HG02943 (cell line): ENCODE measurements around the gene KLHL12.
"Not testable (repeated sequence)": the region's sequence is repeated elsewhere in the genome, so short reads cannot be mapped to it uniquely, and the experiment has no call there.

Experiments
- ATAC-seq: cut with Tn5 transposase; IDR thresholded peaks from one replicate; pipeline ENCODE4 v1.9.1; 2021; ENCODE audit warnings: mild to moderate bottlenecking, low read depth, moderate library complexity; ENCODE audit not compliant: unreplicated experiment

The KLHL12 gene

DNA sequence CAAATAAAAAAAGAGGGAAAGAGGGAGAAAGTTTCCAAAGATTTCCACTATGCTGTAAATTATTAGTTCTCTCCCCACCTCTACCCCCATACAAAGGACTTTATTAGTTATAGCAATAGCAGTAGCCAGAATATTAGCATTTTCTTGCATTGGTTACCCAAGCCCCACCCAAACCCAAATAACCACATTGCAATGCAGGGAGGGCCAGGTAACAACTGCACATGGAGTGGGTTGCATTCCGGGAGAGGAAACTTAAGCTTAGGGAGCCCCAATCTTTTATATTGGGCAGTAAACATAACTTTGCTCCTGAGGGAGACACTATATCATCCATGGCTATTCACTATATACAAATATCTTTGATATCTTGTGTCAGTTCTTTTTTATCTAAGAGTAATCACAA lies 25.1 kb upstream of the KLHL12 start:
- ATAC-seq = no peak

DNA sequence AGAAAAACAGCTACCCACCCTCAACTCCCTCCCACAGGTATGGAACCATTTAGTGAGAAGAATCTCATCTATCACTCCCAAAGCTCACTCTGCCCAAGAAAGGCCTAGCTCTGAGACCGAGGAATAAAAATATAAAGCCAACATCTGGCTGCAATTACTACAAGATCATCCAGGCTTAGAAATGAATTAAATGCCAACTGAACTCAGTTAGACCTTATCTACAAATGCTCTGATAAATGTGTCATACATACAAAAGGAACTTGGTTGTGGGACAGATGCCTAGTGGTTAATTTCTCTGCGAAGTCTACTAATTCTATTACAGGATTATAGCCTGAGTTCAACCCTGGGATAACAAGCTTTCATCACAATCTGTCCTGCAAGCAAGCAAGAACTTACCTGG lies 24.4 kb upstream of the KLHL12 start:
- no peak for ATAC-seq

DNA sequence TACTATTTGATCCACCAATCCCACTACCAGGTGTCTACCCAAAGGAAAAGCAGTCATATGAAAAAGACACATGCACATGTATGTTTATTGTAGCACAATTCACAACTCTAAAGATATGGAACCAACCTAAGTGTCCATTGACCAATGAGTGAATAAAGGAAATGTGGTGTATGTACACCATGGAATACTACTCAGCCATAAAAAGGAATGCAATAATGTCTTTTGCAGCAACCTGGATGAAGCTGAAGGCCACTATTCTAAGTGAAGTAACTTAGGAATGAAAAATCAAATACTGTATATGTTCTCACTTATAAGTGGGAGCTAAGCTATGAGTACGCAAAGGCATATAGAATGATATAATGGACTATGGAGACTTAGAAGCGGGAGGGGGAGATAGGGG lies 18.4 kb upstream of the KLHL12 start:
- ATAC-seq = no peak

DNA sequence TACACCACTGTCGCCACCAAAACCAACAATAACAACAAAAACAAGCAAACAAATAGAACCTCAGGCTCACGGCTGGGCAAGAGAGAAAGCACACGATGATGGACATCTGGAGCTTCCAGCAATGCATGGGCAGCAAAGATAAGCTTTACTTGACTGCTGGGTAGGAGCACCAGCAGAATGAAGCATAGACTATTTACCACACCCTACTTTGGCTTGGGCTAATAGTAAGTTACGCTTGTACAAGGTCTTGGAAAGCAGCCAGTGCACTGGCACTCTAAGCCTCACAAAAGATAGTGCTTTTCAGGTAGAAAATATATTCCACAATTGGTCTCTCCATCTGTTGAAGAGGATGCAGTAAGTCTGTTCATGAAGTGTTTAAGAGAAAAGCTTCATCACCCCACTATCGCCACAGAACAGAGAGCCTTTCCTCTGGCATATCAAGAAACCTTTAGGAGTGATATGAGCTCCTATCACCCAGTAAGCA lies 17.4 kb upstream of the KLHL12 start:
- no peak for ATAC-seq

DNA sequence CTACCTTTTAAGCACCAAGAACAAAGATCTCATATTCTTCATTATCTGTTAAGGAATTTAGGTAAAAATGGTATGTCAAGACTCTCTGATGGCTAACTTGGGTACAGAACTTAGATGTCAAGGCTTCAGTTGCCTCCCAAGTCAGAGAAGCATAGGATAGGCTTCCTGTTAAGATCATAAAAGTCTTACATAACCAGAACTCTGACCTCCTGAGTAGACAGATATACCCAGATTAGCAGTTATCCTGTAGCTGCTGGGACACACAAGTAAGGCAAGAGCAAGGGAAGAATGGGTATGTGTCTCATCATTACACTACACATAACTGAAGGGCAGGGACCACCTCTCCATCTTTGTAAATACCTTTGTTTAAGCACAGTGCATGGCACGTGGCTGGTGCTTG lies 15.4 kb upstream of the KLHL12 start:
- ATAC-seq = no peak

DNA sequence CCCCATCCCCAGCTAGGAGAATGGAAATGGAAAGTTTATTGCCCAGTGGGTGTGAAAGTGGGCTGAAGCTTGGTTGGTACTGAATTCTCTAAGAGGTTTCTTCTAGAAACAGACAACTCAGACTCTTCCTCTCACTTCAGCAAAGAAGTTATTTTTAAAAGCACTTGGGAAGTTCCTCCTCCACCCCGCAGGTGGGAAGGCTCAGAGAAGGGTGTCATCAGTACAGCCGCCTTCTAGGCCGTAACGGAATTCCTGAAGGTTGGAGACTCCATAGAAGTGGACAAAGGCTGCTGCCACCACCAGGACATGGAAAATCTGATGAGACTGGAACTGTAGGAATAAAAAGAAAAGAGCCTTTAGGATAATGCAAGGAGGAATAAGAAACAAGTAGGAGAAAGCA lies 14.3 kb upstream of the KLHL12 start:
- ATAC-seq = no peak

DNA sequence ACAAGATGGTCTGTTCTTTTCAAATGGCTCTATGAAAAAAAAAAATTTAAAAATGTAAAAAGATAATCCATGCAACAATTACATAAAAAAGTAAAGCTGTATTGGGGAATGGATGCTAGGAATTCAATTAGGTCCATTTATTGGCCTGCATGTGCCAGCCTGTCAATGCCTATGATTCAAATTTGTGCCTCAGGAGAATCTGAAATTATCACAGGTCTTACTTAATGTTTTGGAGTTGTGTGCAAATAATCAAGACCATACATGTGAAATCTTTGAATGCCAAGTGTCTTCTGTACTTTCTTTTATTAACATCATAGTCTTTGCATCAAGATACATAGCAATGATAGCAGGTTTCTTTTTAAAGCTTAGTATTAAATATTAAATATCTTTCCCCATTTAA lies 13.5 kb upstream of the KLHL12 start:
- no peak for ATAC-seq

DNA sequence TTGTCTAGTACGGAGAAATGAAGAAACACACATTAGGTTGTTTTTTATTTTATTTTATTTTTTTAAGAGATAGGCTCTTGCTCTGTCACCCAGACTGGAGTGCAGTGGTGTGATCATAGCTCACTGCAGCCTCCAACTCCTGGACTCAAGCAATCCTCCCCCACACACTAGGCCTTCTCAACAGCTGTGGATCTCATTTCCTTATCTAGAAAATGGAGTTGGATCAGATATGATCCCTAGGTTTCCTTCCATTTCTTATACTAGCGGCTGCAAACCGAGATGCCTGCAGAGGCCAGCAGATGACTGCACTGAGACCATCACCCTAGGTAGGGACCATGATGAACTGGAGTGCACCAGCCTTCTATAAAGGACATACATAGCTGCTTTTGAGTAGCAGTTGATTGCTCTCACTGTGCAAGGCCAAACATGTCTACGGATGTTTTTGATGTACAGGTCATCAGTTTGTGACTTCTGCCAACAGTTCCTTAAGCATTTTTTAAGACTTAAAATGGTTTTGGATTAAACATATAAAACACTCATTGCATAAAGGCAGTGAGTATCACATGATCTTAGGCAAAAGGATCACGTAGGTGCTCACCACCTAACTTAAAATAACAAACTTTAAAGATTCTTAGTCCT lies 11.4 kb upstream of the KLHL12 start:
- ATAC-seq = no peak

DNA sequence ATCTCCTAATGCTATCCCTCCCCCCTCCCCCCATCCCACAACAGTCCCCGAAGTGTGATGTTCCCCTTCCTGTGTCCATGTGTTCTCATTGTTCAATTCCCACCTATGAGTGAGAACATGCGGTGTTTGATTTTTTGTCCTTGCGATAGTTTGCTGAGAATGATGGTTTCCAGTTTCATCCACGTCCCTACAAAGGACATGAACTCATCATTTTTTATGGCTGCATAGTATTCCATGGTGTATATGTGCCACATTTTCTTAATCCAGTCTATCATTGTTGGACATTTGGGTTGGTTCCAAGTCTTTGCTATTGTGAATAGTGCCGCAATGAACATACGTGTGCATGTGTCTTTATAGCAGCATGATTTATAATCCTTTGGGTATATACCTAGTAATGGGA lies 9.4 kb upstream of the KLHL12 start:
- ATAC-seq = not testable (repeated sequence)

DNA sequence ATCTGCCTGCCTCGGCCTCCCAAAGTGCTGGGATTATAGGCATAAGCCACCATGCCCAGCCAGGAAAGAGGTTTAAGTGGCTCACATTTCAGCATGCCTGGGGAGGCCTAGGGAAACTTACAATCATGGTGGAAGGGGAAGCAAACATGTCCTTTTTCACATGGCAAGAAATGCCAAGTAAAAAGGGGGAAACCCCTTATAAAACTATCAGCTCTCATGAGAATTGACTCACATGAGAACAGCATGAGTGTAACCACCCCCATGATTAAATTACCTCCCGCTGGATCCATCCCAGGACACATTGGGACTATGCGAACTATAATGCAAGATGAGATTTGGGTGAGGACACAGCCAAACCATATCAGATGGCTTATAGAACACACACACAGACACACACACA lies 8.8 kb upstream of the KLHL12 start:
- ATAC-seq = no peak

DNA sequence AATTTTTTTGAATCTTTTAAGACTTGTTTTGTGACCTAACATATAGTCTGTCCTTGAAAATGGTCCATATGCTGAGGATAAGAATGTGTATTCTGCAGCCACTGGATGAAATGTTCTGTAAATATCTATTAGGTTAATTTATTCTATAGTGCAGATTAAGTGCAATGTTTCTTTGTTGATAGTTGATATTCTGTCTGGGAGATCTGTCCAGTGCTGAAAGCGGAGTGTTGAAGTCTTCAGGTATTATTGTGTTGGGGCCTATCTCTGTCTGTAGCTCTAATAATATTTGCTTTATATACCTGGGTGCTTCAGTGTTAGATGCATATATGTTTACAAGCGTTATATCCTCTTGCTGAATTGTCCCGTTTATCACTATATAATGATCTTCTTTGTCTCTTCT lies 7.7 kb upstream of the KLHL12 start:
- ATAC-seq = no peak

DNA sequence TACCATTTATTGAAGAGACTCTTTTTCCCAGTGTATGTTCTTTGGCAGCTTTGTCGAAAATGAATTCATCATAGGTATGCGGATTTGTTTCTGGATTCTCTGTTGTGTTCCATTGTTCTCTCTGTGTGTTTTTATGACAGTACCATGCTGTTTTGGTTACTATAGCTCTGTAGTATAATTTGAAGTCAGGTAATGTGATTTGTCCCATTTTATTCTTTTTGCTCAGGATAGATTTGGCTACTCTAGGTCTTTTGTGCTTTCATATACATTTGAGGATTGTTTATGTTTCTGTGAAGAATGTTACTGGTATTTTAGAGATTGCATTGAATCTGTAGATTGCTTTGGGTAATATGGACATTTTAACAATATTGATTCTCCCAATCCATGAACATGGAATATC lies 5.4 kb upstream of the KLHL12 start:
- no peak for ATAC-seq

DNA sequence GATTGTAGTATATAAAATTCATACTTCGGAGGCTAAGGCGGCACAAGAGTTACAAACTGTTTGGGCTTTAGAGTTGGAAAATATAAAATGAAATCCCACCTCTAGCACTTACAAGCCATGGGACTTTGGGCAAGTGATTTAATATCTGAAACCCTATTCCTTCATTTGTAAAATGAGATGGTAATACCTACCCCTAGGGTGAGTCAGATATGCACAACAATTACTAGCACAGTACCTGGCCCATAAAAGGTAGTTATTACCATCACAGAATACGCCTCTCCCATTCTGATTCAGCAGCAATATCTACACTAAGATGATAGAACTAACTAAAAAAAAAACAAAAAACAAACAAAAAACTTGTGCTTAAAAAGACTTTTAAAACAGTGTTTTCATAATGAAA lies 3.5 kb downstream of the KLHL12 start:
- ATAC-seq = no peak

DNA sequence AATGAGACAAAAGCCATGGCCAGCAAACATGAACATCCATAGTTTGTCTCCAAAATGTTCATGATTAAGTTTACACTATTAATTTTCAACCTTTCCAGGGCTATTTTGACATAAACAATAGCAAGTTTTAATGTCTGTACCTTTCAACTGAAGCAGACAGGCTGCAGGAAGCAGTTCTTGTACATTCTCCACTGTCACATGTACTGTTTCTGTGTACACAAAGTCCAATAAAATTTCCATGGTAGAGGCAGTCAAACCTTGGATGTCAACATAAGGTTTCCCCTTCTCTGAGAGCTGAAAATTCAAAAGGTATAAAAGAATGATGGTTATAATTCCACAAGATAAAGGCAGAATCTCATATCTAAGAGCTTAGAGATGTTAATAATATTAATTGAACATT lies 7.4 kb downstream of the KLHL12 start:
- ATAC-seq = no peak

DNA sequence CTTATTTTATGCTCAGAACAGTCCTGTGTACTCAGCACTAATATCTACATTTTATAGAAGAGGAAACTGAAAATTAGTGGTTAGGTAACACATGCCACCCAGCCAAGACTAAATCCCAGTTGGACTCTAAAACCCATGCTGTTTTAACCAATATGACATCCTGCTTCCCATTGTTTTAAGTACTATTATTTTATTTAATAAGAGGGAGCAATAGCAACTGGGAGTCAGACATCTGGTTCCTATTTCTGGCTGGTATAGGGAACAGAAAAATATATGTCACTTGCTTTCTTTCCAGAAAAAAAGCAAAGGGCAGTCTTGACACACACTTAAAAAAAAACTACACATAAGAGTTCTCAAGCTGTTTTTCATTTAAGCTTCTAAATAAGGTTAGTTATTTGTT lies 11.9 kb downstream of the KLHL12 start:
- ATAC-seq = no peak

DNA sequence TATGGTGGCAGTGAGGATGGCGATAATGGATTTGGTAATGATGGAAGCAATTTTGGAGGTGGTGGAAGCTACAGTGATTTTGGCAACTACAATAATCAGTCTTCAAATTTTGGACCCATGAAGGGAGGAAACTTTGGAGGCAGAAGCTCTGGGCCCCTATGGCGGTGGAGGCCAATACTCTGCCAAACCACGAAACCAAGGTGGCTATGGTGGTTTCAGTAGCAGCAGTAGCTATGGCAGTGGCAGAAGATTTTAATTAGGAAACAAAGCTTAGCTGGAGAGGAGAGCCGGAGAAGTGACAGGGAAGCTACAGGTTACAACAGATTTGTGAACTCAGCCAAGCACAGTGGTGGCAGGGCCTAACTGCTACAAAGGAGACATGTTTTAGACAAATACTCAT lies 14.6 kb downstream of the KLHL12 start:
- not testable (repeated sequence) for ATAC-seq

DNA sequence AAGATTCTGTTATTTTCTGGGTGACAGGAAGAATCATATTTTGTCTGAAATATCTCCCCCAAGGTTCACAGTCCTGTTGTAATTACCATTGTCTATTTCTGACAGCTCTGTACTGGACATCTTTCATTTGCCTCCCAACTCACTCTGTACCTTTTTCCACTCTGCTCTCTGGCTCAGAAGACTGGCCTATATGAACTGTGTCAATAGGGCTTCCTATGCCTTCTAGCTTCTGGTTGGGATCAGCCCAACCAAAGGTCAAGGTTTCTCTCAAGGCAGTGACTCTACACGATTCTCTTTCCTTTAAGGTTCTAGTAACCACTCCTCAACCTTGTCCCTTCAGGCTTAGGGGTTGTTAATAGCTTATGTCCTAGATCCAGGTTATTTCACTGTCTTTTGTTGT lies 17.5 kb downstream of the KLHL12 start:
- ATAC-seq = no peak

DNA sequence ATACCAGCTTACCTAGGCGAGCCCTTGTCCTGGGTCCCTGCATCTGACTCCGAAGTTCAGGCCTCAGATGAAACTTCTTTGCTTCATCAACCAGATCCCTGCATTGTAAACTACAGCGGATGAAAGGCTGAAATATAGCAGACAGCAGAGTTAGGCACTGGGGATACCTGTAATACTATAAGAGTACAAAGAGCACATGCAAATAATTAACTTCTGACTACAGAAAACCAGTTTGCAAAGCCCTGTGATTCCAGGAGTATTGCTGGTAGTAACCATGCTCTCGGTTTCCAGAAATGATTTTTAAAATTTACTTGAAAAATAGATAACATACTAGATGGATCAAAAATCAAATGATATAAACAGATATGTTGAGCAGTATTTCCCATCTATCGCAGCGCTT lies 18.0 kb downstream of the KLHL12 start:
- no peak for ATAC-seq

DNA sequence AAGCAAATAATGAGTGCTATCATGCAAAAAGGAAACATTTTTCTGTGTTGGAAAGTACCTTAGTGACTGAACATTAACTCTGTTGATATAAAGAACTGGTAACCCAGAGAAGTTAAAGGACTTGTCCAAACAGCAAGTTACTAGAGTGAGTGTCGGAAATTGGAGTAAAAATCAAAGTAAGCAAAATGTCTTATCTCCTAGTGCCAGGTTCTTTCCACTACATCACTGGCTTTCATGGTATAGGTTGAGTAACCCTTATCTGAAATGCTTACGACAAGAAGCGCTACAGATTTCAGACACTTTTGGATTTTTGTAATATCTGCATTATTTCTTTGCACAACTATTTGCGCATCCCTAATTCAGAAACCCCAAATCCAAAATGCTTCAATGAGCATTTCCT lies 21.7 kb downstream of the KLHL12 start:
- ATAC-seq = no peak

DNA sequence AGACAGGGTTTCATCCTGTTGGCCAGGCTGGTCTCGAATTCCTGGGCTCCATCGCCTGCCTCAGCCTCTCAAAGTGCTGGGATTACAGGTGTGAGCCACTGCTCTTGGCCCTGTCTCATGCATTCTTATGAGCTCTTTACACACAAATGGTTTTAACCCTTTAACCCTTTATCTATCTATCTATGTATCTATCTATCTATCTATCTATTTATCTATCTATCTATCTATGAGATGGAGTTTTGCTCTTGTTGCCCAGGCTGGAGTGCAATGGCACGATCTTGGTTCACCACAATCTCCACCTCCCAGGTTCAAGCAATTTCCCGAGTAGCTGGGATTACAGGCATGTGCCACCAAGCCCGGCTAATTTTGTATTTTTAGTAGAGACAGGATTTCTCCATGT lies 23.2 kb downstream of the KLHL12 start:
- ATAC-seq = not testable (repeated sequence)

DNA sequence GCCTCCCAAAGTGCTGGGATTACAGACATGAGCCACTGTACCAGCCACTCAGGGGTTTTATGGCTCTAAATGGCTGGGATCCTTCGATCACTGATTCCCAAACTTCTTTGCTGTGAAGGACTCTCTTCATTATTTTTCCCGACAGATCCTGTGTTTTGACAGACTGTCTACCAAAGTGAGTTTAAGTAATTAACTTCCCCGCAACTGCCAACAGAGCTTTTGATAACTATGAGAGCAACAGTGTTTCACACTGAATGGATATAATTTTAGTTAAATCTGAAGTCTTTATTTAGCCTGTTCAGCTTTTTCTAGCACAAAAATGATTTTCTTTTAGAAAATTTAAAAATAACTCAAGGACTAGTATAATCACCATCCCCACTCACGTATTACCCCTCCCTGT lies 25.5 kb downstream of the KLHL12 start:
- ATAC-seq = no peak

DNA sequence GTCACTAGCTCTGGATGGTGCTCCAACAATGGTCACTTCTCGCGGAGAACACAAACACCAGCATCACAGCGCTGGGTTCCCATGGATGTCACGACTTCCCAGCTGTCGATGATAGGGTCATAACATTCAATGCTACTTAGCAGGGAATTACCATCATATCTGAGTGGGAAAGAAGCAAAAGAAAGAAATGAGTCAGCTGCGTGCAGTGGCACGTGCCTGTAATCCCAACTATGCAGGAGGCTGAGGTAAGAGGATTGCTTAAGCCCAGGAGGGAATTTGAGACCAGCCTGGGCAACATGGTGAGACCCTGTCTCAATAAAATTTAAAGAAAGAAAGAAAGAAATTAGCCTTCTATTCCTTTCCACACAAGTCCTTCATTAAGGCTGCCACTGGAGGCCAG lies 34.5 kb downstream of the KLHL12 start:
- no peak for ATAC-seq

DNA sequence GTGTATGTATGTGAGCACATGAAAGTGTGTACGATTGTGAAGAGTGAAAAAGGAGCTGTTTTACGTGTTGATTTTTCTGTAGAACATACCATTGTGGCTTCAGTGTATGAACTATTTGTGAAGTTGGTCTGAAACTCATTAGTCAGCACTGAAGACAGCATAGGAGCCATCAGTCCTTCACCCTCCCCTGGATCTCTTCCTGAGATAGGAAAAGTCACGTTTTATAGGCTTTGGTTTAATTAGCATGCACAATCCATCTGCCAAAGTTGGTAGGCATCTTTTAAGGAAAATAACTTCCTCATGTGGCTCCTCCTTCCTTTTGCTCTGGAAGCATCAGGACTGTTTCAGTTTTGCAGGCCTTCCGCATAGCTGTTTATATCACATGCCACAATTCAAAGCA lies 36.6 kb downstream of the KLHL12 start:
- no peak for ATAC-seq
